Right lobe of liver (tissue), 6 donors: ENCODE measurements around the gene IGF2R. TPM values are rescaled to one million over a fixed set of nuclear protein-coding genes. Genes with fewer than 3 reads are reported as not detected.

Experiments
- ATAC-seq, 4 donors: fragments of 200-7000 bp; cut with Tn5 transposase; one replicate each; pipeline ENCODE4 v1.9.1; 2020; ENCODE audit warnings: mild to moderate bottlenecking in 4 of 4, moderate library complexity in 4 of 4
- DNase-seq, 3 donors: peaks; one replicate each; pipeline ENCODE4 v3.0.0-alpha.2; 2020
- H3K27ac ChIP-seq, 3 donors: fragments of 200-600 bp; one replicate each; pipeline ENCODE4 v1.8.0; 2022
- H3K27me3 ChIP-seq, 2 donors: fragments of 200-600 bp; one replicate each; pipeline ENCODE4 v1.8.0; 2022
- H3K36me3 ChIP-seq, 4 donors: fragments of 200-600 bp; sonication (generic) in 1 of 4; one replicate each; pipeline versions ENCODE4 v1.5.1 to v1.8.0; 2017 to 2022; ENCODE audit warnings: control low read depth in 1 of 4
- H3K4me1 ChIP-seq, 4 donors: fragments of 200-600 bp; sonication (generic) in 1 of 4; one replicate each; pipeline versions ENCODE4 v1.5.1 to v1.8.0; 2017 to 2022; ENCODE audit warnings: control low read depth in 1 of 4
- H3K4me3 ChIP-seq, 3 donors: fragments of 200-600 bp; one replicate each; pipeline ENCODE4 v1.8.0; 2022
- H3K9me3 ChIP-seq, 4 donors: fragments of 200-600 bp; sonication (generic) in 1 of 4; one replicate each; pipeline versions ENCODE4 v1.5.1 to v1.8.0; 2017 to 2022; ENCODE audit warnings: control low read depth in 1 of 4
- POLR2A ChIP-seq: fragments of 450-650 bp; IDR thresholded peaks from one replicate; pipeline ENCODE4 v1.6.1; 2017; ENCODE audit warnings: antibody characterized with exemption, mild to moderate bottlenecking
- WGBS: methylation state at CpG from one replicate; pipeline ENCODE4 v1.1.6; 2018; ENCODE audit warnings: low coverage, low lambda C conversion rate; ENCODE audit not compliant: insufficient coverage; ENCODE audit errors: missing lambda C conversion rate; 5-methylcytosine and 5-hydroxymethylcytosine counted together
- intact Hi-C, 2 donors: fragments of 100-400 bp; cut with DNase I; formaldehyde crosslinking; loops; one replicate each; pipeline versions ENCODE4 v1.11.2 to v1.14.1; 2022
- total RNA-seq, 6 experiments: library from RNA; depleted of rRNA in 2 of 6; stranded (reverse); fragments of >200 nt in 2 of 6; fragmentation: NEBNext Ultra II Directional in 3 of 6; extraction: Animal tissue kit (Norgen Biotek cat#: 25700) in 3 of 6; gene quantifications; one replicate each; pipeline versions ENCODE4 v1.1.0 to v1.2.4, GENCODE V29; 2016 to 2023
- TF ChIP-seq, protein P1 (sequence below), 4 donors: fragments of 200-600 bp in 3 of 4; fragments of 450-650 bp in 1 of 4; IDR thresholded peaks; one replicate each; pipeline versions ENCODE4 v1.5.1 to v1.8.0; 2016 to 2022; ENCODE audit warnings: antibody characterized with exemption in 4 of 4, mild to moderate bottlenecking in 2 of 4
- donor health status: DM: no; HTN: yes; CAD: no.
- donor health status: DM: no; HTN: no; CAD: no.
- donor health status: DM: no; HTN: no; CAD: no.
- donor health status: DM: no; HTN: yes; CAD: no.
- donor health status: DM: no; HTN: yes; CAD: no.

IGF2R gene
- total RNA-seq, 6 experiments from 2014 or later = 50.3 to 81.0 (median 67.1) TPM

DNA sequence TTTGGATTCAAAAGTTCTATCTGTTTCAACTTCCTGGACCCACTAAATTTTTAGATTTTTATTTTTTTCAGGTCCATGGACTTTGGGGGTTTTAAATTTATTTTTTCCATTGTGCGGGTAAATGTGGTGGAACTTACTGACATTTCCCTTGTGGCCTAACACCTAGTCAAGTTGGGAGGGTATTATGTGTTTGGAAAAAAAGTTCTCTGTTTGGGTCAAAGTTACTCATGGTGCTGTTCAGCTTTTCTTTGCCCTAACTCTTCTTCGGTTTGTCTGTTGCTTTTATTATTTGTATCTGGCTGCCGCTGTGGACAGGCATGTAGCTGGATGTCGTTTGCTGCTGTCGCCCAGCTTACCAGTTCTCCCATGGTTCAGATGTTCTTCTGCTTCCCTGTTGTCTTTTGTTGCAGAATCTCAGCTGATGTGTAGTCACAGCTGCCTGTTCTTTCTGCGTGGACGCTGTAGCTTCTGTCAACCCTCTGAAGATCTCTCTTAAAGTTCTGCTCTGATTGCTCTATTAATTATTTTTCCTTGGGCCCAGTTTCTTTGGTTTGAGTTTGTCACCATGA, 7.9 kb downstream of the IGF2R start:
- no peak for ATAC-seq
- 90% methylated on average over 7 of the region's 7 CpGs for WGBS
- TF ChIP-seq POLR2A = no peak
- TF ChIP-seq, protein P1, sequence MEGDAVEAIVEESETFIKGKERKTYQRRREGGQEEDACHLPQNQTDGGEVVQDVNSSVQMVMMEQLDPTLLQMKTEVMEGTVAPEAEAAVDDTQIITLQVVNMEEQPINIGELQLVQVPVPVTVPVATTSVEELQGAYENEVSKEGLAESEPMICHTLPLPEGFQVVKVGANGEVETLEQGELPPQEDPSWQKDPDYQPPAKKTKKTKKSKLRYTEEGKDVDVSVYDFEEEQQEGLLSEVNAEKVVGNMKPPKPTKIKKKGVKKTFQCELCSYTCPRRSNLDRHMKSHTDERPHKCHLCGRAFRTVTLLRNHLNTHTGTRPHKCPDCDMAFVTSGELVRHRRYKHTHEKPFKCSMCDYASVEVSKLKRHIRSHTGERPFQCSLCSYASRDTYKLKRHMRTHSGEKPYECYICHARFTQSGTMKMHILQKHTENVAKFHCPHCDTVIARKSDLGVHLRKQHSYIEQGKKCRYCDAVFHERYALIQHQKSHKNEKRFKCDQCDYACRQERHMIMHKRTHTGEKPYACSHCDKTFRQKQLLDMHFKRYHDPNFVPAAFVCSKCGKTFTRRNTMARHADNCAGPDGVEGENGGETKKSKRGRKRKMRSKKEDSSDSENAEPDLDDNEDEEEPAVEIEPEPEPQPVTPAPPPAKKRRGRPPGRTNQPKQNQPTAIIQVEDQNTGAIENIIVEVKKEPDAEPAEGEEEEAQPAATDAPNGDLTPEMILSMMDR (IDR thresholded peaks at IDR 0.05) = no peak
- no peak overlapping the region for H3K4me3 ChIP-seq
- H3K9me3 ChIP-seq = no peaks in the 10 kb centered on the region
- H3K4me1 ChIP-seq = peaks cover 0 to 42% (median 8%) of the 10 kb centered on the region in 4 donors
- no peaks in the 10 kb centered on the region for H3K36me3 ChIP-seq
- H3K27me3 ChIP-seq = no peaks in the 10 kb centered on the region
- intact Hi-C loops = loop anchor here in 1 of 2 donors (5.0 kb wide), 1 partner anchor 61 kb away; no protein-coding TSS in a partner anchor
- DNase-seq = no peak
- no peak overlapping the region for H3K27ac ChIP-seq

DNA sequence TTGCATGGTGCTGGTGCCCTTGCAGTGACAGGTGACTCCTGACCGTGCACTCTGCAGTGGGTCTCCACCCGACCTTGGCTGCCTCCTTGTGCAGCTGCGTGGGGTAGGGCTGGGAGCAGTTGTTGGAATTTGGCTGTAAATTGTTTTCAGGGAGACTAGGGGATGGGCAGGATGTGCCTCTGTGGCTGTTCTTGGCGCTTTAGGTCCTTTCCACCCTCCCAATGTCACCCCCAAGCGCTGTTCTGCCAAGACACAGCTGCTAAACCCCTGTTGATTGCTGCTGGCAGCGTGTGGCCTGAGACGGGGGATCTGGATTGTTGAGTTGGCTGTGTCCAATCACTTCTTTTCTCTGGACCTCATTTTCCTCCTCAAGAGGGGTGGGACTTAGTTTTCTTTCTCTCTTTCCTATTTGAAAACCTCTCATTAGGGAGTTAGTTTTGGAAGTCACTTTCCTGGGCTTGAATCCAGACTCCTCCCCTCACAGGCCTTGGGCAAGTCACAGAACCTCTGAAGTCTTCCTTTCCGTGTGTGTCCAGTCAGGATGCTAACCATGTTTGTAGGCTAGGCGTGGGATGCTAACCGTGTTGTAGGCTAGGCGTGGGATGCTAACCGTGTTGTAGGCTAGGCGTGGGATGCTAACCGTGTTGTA, 8.5 kb downstream of the IGF2R start:
- peak; percentile 16 to 43 (median 36) for ATAC-seq
- H3K27me3 ChIP-seq = no peaks in the 10 kb centered on the region
- no peaks in the 10 kb centered on the region for H3K36me3 ChIP-seq
- H3K27ac ChIP-seq = no peak overlapping the region
- H3K4me3 ChIP-seq = no peak overlapping the region
- H3K4me1 ChIP-seq = peaks cover 0 to 45% (median 11%) of the 10 kb centered on the region in 4 donors
- no peaks in the 10 kb centered on the region for H3K9me3 ChIP-seq
- TF ChIP-seq, protein P1 (IDR thresholded peaks at IDR 0.05) = no peak
- TF ChIP-seq POLR2A = no peak
- intact Hi-C loops = loop anchor here in 1 of 2 donors (5.0 kb wide), 1 partner anchor 60 kb away; no protein-coding TSS in a partner anchor
- DNase-seq = no peak
- WGBS = 69% methylated on average over 10 of the region's 14 CpGs

DNA sequence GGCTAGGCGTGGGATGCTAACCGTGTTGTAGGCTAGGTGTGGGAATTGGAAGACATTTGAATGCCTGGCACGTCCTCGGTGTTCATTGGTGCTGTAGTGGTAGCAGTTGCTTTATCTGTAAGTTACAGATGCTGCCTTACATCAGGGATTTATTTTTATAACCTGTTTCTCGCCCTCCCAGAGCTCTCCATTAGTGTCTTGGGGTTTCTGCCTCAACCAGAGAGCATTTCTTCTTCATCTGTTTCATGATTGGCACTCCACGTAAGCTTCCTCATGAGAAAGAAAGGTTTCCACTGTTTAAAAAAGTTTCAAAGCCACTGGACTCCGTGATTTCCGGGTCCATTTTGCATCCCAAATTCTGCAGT, 9.0 kb downstream of the IGF2R start:
- Histone ChIP-seq H3K27me3 (no peaks in the 10 kb centered on the region), H3K9me3 (no peaks in the 10 kb centered on the region), H3K4me3 (no peak overlapping the region), H3K36me3 (no peaks in the 10 kb centered on the region), H3K27ac (no peak overlapping the region), H3K4me1 (peaks cover 0 to 45% (median 13%) of the 10 kb centered on the region in 4 donors)
- no peak for TF ChIP-seq POLR2A
- TF ChIP-seq, protein P1 (IDR thresholded peaks at IDR 0.05) = no peak
- ATAC-seq (no peak), DNase-seq (no peak)
- intact Hi-C loops = loop anchor here in 1 of 2 donors (5.0 kb wide), 1 partner anchor 59 kb away; no protein-coding TSS in a partner anchor
- 94% methylated on average over 8 of the region's 8 CpGs for WGBS

DNA sequence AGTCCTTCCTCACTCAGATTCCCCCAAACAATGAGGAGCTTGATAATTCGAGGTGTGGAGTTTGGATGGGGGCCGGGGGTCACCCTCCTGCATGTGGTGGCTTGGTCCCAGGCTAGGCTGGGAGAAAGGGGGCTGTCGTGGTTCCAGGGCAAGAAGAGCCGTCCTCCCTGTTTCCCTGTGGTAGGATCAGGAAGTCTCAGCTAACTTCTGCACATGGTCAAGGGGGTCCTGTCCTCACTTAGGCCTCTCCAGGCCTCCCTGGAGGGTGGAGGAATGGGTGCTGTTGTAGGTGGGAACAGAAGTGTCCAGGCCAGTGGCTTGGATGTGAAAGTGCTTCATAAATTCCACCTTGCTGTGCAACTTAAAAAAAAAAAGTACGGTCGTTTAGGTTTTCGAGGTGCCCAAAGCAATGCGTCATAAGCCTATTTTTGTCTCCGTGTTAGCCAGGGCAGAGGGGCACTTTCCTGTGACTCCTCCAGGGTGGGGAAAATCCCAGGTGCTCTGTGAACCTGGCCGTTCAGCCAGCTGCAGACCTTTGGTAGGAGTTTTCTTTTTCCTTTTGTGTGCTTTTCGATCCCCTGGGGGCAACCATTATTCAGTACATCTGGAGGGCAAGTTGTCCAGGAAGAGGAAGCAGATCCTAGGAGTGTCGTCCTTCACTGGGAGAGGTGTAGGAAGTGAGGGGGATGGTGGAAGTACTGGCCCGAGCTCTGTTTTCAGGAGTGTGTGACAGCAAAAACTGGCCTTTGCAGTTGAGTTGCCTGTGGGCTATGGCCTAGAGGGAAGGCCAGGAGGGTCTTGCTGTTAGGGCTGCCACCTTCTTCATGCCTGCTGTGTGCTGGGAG, 9.6 kb downstream of the IGF2R start:
- H3K4me1 ChIP-seq = peaks cover 0 to 45% (median 16%) of the 10 kb centered on the region in 4 donors
- ATAC-seq = no peak

More for the DNA sequence above, 9.6 kb downstream of the IGF2R start:
- H3K27ac ChIP-seq = no peak overlapping the region
- no peaks in the 10 kb centered on the region for H3K36me3 ChIP-seq
- H3K9me3 ChIP-seq = no peaks in the 10 kb centered on the region
- H3K27me3 ChIP-seq = no peaks in the 10 kb centered on the region
- DNase-seq = no peak
- intact Hi-C loops = loop anchor here in 1 of 2 donors (5.0 kb wide), 1 partner anchor 59 kb away; no protein-coding TSS in a partner anchor
- H3K4me3 ChIP-seq = no peak overlapping the region
- TF ChIP-seq, protein P1 (IDR thresholded peaks at IDR 0.05) = no peak
- no peak for TF ChIP-seq POLR2A
- 48% methylated on average over 11 of the region's 13 CpGs for WGBS
